ENCODE results near the gene PUM2.

GRCh38 chr2:20211860-20212458 lies 138.7 kb downstream of the PUM2 start:
- TF ChIP-seq NR2C2 (CRISPR knock-in tag; IDR thresholded peaks at IDR 0.05) (no peak), CTCF (IDR thresholded peaks at IDR 0.05) (no peak), PRDM15 (CRISPR knock-in tag; IDR thresholded peaks at IDR 0.05) (no peak)
